Mesothelial cell of epicardium (in vitro differentiated cells): ENCODE data around the gene SRL. TPM values are rescaled to one million over a fixed set of nuclear protein-coding genes. Genes with fewer than 3 reads are reported as not detected.

Experiments used
- DNase-seq, 2 experiments: peaks; one replicate each; pipeline ENCODE4 v3.0.0; 2021; ENCODE audit warnings: low spot score in 2 of 2; ENCODE audit not compliant: unreplicated experiment in 2 of 2
- H3K27ac Mint-ChIP-seq: 2 replicates; pipeline ENCODE4 v1.8.0; 2021; ENCODE audit warnings: mixed read lengths
- H3K27me3 Mint-ChIP-seq: 2 replicates; pipeline ENCODE4 v1.8.0; 2021; ENCODE audit warnings: low read depth, mixed read lengths
- H3K36me3 Mint-ChIP-seq: 2 replicates; pipeline ENCODE4 v1.8.0; 2021; ENCODE audit warnings: mixed read lengths
- H3K4me1 Mint-ChIP-seq: 2 replicates; pipeline ENCODE4 v1.8.0; 2021; ENCODE audit warnings: mixed read lengths
- H3K4me3 Mint-ChIP-seq: 2 replicates; pipeline ENCODE4 v1.8.0; 2021; ENCODE audit warnings: mild to moderate bottlenecking, moderate library complexity, mixed read lengths
- H3K9me3 Mint-ChIP-seq: 2 replicates; pipeline ENCODE4 v1.8.0; 2021; ENCODE audit warnings: mixed read lengths
- CTCF ChIP-seq: fragments of 200-600 bp; sonication (generic); IDR thresholded peaks from one replicate; pipeline ENCODE4 v1.5.0; 2021; ENCODE audit warnings: antibody characterized with exemption; ENCODE audit not compliant: unreplicated experiment
- total RNA-seq: library from RNA; stranded (reverse); gene quantifications from 3 replicates; pipeline ENCODE4 v1.2.1, GENCODE V29; 2021

SRL gene
- total RNA-seq, 1 donor from 2014 or later, result 1.7 TPM

- H3K27ac Mint-ChIP-seq, result no peak overlapping the region
- peaks cover 10% of the 10 kb centered on the region for H3K4me1 Mint-ChIP-seq
- TF ChIP-seq CTCF, result no peak
- H3K9me3 Mint-ChIP-seq, result peaks cover 6% of the 10 kb centered on the region
- DNase-seq, result no peak
- H3K27me3 Mint-ChIP-seq, result no peaks in the 10 kb centered on the region
- no peaks in the 10 kb centered on the region for H3K36me3 Mint-ChIP-seq
- no peak overlapping the region for H3K4me3 Mint-ChIP-seq
Measured at GRCh38 chr16:4247460-4247784, 5.5 kb upstream of the SRL start.

DNA sequence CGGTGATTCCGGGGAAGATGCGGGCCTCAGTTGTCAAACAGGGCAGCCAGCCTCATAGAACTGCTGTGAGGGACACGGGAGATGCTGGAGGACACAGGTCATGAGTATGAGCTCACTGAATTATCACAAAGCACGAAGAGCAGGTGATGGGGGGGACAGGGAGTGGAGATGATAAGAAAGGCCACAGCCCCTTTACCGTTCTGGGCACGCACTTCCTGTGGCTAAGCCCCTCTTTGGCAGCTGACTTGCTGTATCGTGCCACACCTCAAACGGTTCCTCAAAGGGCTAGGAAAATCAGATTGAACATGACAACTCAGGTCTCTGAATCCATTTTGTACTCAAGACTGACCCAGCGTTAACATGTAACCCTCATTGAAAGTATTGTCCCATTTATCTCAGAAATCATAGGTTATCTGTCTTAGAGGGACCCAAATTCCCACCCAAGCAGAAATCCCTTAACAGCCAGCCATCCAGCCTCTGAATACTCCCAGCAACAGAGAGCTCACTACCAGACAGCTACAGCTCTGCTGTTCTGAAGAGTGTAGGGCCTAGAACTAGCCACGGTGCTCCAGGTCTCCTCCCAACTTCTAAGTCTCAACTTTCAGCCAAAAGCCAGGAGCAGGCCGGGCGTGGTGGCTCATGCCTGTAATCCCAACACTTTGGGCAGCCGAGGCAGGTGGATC, 5.0 kb upstream of the SRL start:
- Mint-ChIP-seq H3K27me3 (no peaks in the 10 kb centered on the region), H3K9me3 (peaks cover 6% of the 10 kb centered on the region), H3K36me3 (no peaks in the 10 kb centered on the region), H3K27ac (peak overlapping the region; percentile 45), H3K4me3 (no peak overlapping the region), H3K4me1 (peaks cover 10% of the 10 kb centered on the region)
- no peak for TF ChIP-seq CTCF
- DNase-seq, result no peak

GRCh38 chr16:4245077-4245791, 3.4 kb upstream of the SRL start:
- Mint-ChIP-seq H3K4me3 (no peak overlapping the region), H3K36me3 (no peaks in the 10 kb centered on the region), H3K27ac (peak overlapping the region; percentile 23), H3K4me1 (peaks cover 17% of the 10 kb centered on the region), H3K9me3 (peaks cover 6% of the 10 kb centered on the region), H3K27me3 (no peaks in the 10 kb centered on the region)
- no peak for DNase-seq
- no peak for TF ChIP-seq CTCF

DNA sequence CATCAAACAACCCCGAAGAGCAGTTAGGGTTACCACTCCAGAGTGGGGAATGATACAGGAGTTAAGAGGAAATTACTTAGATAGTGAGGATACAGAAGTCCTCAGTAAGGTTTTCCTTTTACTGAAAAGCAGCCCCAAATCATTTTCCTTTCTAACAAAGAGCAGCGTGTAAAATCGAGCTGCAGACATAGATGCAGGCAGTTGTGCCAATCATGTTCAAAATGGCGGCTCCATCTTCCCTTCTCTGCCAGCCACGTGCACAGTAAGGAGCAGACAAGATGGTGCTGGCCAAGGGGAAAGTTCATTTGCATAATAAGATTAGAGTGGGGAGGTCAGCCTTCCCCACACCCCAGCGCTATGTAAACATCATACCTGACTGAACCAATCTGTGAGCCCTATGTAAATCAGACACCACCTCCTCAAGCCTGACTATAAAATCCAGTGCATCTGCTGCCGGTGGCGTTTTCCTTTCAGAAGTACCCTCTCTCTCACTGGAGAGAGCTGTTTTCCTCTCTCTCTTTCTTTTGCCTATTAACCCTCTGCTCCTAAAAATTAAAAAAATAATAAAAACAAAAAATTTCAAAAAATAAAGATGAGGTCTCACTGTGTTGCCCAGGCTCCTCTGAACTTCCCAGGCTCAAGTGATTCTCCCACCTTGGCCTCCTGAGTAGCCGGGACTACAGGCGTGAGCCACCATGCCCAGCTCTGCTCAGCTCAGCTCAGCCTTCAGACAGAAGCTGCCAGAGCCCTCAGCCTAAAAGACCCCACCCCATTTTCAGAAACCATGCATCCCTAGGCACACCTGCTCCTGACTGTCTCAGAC, 2.6 kb upstream of the SRL start:
- Mint-ChIP-seq H3K36me3 (no peaks in the 10 kb centered on the region), H3K27ac (peak overlapping the region; percentile 53), H3K4me1 (peaks cover 25% of the 10 kb centered on the region), H3K4me3 (no peak overlapping the region), H3K27me3 (no peaks in the 10 kb centered on the region), H3K9me3 (peaks cover 6% of the 10 kb centered on the region)
- no peak for TF ChIP-seq CTCF
- no peak for DNase-seq

GRCh38 chr16:4241258-4241927, 487 bp downstream of the SRL start:
- Mint-ChIP-seq H3K27ac (peak overlapping the region; percentile 10), H3K27me3 (no peaks in the 10 kb centered on the region), H3K36me3 (no peaks in the 10 kb centered on the region), H3K9me3 (peaks cover 6% of the 10 kb centered on the region), H3K4me1 (peaks cover 32% of the 10 kb centered on the region), H3K4me3 (no peak overlapping the region)
- no peak for DNase-seq
- no peak for TF ChIP-seq CTCF
